WERI-Rb-1 (cell line): Measurements from ENCODE around the gene CEP72.
A peak's percentile ranks its signal among the peaks of the same experiment; 100 is the strongest.
"Not testable (repeated sequence)": the region's sequence is repeated elsewhere in the genome, so short reads cannot be mapped to it uniquely, and the experiment has no call there.

Experiments
- DNase-seq: peaks from one replicate; pipeline ENCODE4 v3.0.0-alpha.2; 2020
- H3K27ac ChIP-seq: fragments of 250-450 bp; sonication (Bioruptor Pico); 2 replicates; pipeline ENCODE4 v1.5.1; 2020; ENCODE audit warnings: mild to moderate bottlenecking, moderate library complexity
- H3K27me3 ChIP-seq: fragments of 250-450 bp; sonication (Bioruptor Pico); 2 replicates; pipeline ENCODE4 v1.5.1; 2021; ENCODE audit warnings: mild to moderate bottlenecking, low read depth, moderate library complexity; ENCODE audit not compliant: insufficient read depth, severe bottlenecking
- H3K36me3 ChIP-seq: fragments of 250-450 bp; sonication (Bioruptor Pico); 2 replicates; pipeline ENCODE4 v1.5.1; 2020; ENCODE audit warnings: mild to moderate bottlenecking, moderate library complexity
- H3K4me3 ChIP-seq: 2 replicates; pipeline ENCODE4 v1.5.1; 2011; ENCODE audit warnings: low read depth, mild to moderate bottlenecking, control low read depth, low read length
- H3K9me3 ChIP-seq: fragments of 250-450 bp; sonication (Bioruptor Pico); 2 replicates; pipeline ENCODE4 v1.5.1; 2021; ENCODE audit warnings: mild to moderate bottlenecking, moderate library complexity; ENCODE audit not compliant: severe bottlenecking
- CTCF ChIP-seq: IDR thresholded peaks from 2 replicates; pipeline ENCODE4 v1.5.1; 2011; ENCODE audit warnings: low read depth, mild to moderate bottlenecking, control low read depth, inconsistent platforms, low read length

Gene CEP72

DNA sequence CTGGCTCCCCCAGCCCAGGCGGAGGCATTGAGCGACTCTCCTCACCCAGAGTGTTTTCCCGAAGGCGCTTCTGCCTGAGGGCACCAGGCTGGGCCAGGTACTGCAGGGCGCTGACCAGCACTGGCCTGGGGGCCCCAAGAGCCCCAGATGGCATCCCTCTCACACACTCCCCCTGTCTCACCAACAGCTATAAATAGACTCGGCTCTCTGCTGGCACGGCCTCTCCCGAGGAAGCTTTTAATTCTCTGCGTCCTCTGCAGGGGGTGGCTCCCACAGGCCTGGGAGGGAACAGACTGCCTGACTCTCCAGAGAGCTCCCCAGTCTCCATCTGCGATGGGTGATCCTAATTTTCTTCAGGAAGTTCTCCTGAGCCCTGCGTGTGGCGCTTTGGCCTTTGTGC lies 78.2 kb downstream of the CEP72 start:
- not testable (repeated sequence) for H3K27me3 ChIP-seq, H3K36me3 ChIP-seq, H3K4me3 ChIP-seq, H3K27ac ChIP-seq, H3K9me3 ChIP-seq, DNase-seq

GRCh38 chr5:691049-691448 lies 78.9 kb downstream of the CEP72 start:
- not testable (repeated sequence) for H3K36me3 ChIP-seq, H3K4me3 ChIP-seq, H3K9me3 ChIP-seq, H3K27ac ChIP-seq, H3K27me3 ChIP-seq, DNase-seq

DNA sequence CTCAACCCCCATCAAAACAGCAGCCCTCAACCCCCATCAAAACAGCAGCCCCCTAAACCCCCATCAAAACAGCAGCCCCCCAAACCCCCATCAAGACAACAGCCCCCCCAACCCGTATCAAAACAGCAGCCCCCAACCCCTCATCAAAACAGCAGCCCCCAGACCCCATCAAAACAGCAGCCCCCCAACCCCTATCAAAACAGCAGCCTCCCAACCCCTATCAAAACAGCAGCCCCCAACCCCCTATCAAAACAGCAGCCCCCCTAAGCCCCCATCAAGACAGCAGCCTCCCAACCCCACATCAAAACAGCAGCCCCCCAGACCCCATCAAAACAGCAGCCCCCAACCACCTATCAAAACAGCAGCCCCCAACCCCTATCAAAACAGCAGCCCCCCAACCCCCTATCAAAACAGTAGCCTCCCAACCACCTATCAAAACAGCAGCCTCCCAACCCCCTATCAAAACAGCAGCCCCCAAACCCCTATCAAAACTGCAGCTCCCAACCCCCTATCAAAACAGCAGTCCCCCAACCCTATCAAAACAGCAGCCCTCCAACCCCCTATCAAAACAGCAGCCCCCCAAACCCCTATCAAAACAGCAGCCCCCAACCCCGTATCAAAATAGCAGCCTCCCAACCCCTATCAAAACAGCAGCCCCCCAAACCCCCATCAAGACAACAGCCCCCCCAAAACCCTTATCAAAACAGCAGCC lies 79.8 kb downstream of the CEP72 start:
- TF ChIP-seq CTCF: no peak
- H3K27ac ChIP-seq: no peak overlapping the region
- no peaks in the 10 kb centered on the region for H3K36me3 ChIP-seq
- H3K27me3 ChIP-seq: peaks cover 2% of the 10 kb centered on the region
- no peaks in the 10 kb centered on the region for H3K9me3 ChIP-seq
- H3K4me3 ChIP-seq: no peak overlapping the region
- no peak for DNase-seq

GRCh38 chr5:692529-693041 lies 80.4 kb downstream of the CEP72 start:
- H3K4me3 ChIP-seq, DNase-seq, H3K27ac ChIP-seq, H3K27me3 ChIP-seq, H3K9me3 ChIP-seq, H3K36me3 ChIP-seq: not testable (repeated sequence)

DNA sequence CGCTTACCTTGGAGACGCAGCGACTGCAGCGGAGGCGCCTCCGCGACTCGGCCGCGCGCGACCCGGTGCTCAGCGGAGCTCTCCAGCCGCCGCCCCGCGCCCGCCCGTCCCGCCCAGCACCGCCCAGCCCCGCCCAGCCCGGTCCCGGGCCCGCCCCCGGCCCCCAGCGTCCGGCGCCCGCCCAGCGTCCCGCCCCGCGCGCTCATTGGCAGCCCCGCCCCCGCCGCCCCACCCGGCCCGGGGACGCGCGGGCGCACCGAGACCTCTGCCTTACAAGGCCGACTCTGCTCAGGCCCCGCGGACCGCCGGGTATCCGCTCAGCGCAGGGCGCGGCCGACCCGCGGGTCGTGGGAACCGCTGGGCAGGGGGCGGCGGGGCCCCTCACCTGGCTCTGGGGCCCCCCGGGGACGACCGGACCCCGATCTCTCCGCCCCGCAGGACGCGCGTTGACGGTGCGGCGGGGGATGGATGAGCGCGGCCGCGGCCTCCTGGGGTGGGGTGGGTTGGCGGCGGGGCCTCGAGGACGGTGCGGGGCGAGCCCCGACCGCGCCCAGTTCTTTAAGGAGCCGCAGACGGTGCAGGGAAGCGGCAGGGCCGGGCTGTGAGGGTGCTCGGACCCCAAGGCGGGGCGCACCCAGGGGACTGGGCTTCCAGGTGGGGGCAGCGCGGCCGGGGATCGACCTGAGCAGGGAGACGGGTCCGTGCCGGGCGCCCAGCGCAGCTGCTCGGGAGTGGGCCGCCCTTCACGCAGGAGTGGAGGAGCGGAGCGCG lies 81.3 kb downstream of the CEP72 start, which contains the start of gene TPPP:
Gene TPPP (minus strand): TSS at position 82 of the 771 bp plus-strand sequence. CDS start 15,292 bp downstream, outside the sequence.
- DNase-seq: peak; percentile 62
- H3K9me3 ChIP-seq, H3K27me3 ChIP-seq, H3K36me3 ChIP-seq, H3K27ac ChIP-seq: not testable (repeated sequence)
- peak within 1 kb of the TSS; percentile 25; the same call in 1 of the 2 replicates for H3K4me3 ChIP-seq

GRCh38 chr5:694042-694431 lies 81.9 kb downstream of the CEP72 start:
- not testable (repeated sequence) for H3K9me3 ChIP-seq, H3K27ac ChIP-seq, DNase-seq, H3K4me3 ChIP-seq, H3K27me3 ChIP-seq, H3K36me3 ChIP-seq

GRCh38 chr5:695475-695874 lies 83.3 kb downstream of the CEP72 start:
- peak; percentile 73 for DNase-seq

GRCh38 chr5:696191-696590 lies 84.1 kb downstream of the CEP72 start:
- not testable (repeated sequence) for H3K36me3 ChIP-seq, H3K9me3 ChIP-seq, H3K27ac ChIP-seq, H3K4me3 ChIP-seq, DNase-seq, H3K27me3 ChIP-seq

More at GRCh38 chr5:695475-695874, 83.3 kb downstream of the CEP72 start:
- not testable (repeated sequence) for H3K27me3 ChIP-seq, H3K4me3 ChIP-seq, H3K27ac ChIP-seq, H3K36me3 ChIP-seq, H3K9me3 ChIP-seq

GRCh38 chr5:696753-697702 lies 84.9 kb downstream of the CEP72 start:
- not testable (repeated sequence) for DNase-seq, H3K27ac ChIP-seq

More at GRCh38 chr5:696753-697702, 84.9 kb downstream of the CEP72 start:
- not testable (repeated sequence) for H3K9me3 ChIP-seq, H3K36me3 ChIP-seq, H3K4me3 ChIP-seq
- peaks cover 11% of the 10 kb centered on the region for H3K27me3 ChIP-seq
